Testis (tissue), 2 donors: Measurements from ENCODE around the gene TSPYL4.

Experiments
- POLR2A ChIP-seq: fragments of 450-650 bp; IDR thresholded peaks from one replicate; pipeline ENCODE4 v1.6.1; 2017; ENCODE audit warnings: antibody characterized with exemption, mild to moderate bottlenecking, moderate library complexity
- TF ChIP-seq, protein P1 (sequence below), 3 experiments: fragments of 450-650 bp in 2 of 3; fragments of 200-600 bp in 1 of 3; sonication (generic) in 1 of 3; IDR thresholded peaks; one replicate each; pipeline ENCODE4 v1.5.1; 2016 to 2019; ENCODE audit warnings: antibody characterized with exemption in 3 of 3, mild to moderate bottlenecking in 2 of 3, moderate library complexity in 1 of 3

DNA sequence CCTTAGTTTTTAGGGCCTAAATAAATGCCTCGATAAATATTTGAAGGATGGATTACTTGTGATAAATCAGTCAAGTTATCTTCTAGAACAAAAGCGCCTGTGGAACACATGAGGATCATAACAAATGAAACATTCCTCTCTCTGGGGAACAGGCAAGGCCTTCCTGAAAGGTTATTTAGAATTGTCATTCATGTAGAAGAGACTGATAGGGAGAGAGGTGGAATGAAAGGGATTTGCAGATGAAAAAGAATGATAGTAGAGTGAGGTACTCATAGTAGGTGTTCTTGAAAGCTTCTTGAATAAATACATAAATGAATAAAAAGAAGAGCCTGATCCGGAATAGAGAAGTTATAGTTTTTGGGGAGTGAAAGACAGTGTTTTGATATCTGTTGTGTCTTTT is 30.5 kb downstream of the TSPYL4 start:
- no peak for TF ChIP-seq POLR2A
- TF ChIP-seq, protein P1, sequence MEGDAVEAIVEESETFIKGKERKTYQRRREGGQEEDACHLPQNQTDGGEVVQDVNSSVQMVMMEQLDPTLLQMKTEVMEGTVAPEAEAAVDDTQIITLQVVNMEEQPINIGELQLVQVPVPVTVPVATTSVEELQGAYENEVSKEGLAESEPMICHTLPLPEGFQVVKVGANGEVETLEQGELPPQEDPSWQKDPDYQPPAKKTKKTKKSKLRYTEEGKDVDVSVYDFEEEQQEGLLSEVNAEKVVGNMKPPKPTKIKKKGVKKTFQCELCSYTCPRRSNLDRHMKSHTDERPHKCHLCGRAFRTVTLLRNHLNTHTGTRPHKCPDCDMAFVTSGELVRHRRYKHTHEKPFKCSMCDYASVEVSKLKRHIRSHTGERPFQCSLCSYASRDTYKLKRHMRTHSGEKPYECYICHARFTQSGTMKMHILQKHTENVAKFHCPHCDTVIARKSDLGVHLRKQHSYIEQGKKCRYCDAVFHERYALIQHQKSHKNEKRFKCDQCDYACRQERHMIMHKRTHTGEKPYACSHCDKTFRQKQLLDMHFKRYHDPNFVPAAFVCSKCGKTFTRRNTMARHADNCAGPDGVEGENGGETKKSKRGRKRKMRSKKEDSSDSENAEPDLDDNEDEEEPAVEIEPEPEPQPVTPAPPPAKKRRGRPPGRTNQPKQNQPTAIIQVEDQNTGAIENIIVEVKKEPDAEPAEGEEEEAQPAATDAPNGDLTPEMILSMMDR (IDR thresholded peaks at IDR 0.05), result no peak
